NCI-H2171 treated with DMSO at 0.1 percent for 48 hours (cell line): ENCODE data around the gene ATAD3C.
"Not testable (repeated sequence)": the region's sequence is repeated elsewhere in the genome, so short reads cannot be mapped to it uniquely, and the experiment has no call there.

Experiments used
- DNase-seq: peaks from one replicate; lab custom pipeline; 2025; lab: John Stamatoyannopoulos, UW

ATAD3C gene

GRCh38 chr1:1472053-1472876 is 22.8 kb downstream of the ATAD3C start:
- not testable (repeated sequence) for DNase-seq

- DNase-seq, result not testable (repeated sequence)
Measured at GRCh38 chr1:1476011-1476410, 26.5 kb downstream of the ATAD3C start.

GRCh38 chr1:1477206-1477605 is 27.7 kb downstream of the ATAD3C start:
- DNase-seq, result no peak

DNA sequence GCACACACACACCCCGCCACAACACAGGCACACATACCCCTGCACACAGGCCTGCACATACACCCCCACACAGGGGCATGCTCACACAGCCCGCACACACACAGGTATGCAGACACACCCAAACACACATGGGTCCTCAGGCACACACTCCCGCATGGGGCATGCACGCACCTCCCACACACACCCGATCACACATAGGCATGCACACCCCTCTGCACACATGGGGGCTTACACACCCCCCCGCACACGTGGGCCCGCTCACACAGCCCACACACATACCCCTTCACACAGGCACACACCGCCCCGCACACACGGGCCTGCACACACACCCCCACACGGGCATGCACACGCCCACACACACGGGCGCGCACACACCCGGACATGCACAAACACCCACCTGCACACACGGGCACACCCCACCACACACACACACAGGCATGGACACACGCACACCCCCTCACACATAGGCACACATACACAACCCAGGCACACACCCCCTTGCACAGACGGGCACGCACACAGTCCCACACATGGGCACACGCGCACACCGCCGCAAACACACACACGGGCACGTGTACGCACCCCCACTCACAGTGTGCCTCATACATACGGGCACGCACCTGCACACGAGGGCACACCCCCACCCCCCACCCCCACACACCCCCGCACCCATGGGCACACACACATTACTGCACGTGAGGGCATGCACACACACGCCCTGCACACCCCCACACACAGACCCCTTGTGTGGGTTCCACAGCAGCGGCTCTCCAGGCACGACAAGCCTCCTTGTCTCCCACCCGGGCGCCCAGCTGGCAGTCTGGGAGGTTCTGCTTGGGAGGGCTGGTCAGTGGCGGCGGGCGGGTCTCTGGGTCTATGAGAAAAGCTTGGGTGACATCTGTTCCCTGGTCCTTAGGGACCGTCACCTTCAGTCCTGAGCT is 30.3 kb downstream of the ATAD3C start:
- DNase-seq, result no peak

DNA sequence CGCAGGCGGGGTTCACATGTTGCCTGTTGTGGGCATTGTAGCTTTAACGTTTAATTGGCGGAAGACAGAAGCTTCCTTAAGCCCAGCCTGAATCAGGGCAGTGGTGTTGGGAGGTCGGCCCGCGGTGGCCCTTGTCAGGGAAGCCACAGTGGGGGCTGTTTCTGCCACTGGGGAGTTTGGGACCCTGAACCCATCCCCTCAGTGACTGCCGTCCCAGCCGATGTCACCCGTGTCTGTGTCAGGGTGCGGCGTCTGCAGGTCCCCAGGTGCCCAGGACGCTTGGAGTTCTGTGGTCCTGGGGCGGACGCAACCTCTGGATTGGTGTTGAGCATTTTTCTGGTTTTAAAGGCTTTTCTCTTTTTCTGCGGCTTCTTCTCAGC is 31.0 kb downstream of the ATAD3C start:
- DNase-seq, result not testable (repeated sequence)

DNA sequence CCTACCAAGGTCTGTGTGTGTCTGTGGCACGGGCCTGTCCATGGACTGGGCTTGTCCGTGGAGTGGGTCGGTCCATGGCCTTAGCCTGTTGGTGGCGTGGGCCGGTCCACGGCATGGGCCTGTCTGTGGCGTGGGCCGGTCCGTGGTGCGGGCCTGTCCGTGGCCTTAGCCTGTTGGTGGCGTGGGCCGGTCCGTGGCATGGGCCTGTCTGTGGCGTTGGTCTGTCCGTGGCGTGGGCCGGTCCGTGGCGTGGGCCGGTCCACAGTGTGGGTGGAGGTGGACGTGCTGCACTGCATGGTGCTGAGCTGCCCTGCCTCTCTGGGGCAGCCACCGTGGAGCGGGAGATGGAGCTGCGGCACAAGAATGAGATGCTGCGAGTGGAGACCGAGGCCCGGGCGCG is 32.3 kb downstream of the ATAD3C start:
- DNase-seq, result not testable (repeated sequence)

- DNase-seq, result no peak
Measured at GRCh38 chr1:1482856-1483255, 33.4 kb downstream of the ATAD3C start.

DNA sequence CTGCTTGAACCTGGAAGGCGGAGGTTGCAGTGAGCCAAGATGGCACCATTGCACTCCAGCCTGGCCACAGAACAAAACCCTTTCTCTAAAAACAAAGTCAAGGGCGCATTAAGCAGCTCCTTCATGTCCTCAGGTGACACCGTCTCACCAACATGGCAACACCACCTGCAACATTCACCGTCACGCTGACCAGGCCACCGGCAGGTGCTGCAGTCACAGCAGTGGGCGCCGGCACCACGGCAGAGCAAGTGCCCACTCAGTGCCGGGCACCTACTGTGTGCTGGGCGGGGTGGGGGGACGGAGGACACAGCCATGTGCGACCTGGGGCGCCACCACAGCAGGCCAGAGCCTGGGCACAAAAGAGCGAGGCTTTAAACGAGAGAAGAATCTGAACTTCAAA is 34.2 kb downstream of the ATAD3C start:
- no peak for DNase-seq

DNA sequence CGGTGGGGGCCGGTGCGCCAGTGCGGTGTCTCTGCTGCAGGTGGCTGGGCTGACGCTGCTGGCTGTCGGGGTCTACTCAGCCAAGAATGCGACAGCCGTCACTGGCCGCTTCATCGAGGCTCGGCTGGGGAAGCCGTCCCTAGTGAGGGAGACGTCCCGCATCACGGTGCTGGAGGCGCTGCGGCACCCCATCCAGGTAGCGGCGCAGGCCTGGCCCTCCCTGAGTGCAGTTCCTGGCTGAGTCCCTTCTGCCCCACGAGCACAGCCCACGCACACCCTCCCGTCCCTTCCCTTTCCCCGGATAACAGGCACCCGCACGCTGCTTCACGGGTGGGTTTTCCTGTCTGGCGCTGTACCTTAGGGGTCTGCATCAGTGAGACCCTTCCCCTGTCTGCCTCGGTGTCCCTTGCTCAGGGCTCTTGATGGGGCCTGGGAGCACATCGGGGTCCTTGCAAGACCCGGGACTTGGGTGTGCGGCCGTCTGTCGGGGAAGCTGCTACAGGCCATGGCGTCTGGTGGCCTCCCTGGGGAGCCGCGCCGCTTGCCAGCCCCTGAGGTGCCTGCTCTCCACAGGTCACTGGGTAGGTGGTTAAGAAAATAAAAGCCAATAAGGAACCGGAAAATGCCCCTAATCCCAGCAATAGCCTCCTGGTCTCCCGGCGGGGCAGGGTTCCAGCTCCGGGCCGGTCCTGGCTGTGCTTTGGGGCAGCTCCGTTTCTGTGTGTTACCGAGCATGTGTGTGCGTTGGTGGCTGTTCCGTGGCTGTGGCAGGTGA is 35.7 kb downstream of the ATAD3C start:
- not testable (repeated sequence) for DNase-seq

DNA sequence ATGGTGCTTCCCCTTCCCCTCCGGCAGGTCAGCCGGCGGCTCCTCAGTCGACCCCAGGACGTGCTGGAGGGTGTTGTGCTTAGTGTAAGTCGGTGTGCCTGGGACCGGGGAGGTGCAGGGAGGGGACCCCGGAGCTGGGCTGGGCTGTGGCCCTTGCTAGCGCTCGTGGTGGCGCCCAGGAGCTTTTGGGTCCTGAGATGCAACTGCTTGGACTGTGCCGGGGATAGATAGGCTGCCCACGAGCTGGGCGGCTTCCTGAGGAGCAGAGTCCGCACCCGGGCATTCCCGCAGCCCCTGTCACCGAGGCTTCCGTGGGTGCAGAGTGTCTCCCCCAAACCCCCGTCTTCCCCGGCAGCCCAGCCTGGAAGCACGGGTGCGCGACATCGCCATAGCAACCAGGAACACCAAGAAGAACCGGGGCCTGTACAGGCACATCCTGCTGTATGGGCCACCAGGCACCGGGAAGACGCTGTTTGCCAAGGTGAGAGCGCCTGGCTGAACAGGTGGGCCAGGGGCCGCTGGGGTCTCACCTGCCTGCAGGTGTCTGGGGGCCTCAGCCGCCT is 36.3 kb downstream of the ATAD3C start:
- not testable (repeated sequence) for DNase-seq

GRCh38 chr1:1487701-1488100 is 38.2 kb downstream of the ATAD3C start:
- DNase-seq, result no peak

GRCh38 chr1:1489231-1489630 is 39.7 kb downstream of the ATAD3C start:
- no peak for DNase-seq

GRCh38 chr1:1489861-1490260 is 40.4 kb downstream of the ATAD3C start:
- no peak for DNase-seq

- no peak for DNase-seq
Measured at GRCh38 chr1:1490633-1491230, 41.2 kb downstream of the ATAD3C start.

- DNase-seq, result no peak
Measured at GRCh38 chr1:1491601-1492000, 42.1 kb downstream of the ATAD3C start.

DNA sequence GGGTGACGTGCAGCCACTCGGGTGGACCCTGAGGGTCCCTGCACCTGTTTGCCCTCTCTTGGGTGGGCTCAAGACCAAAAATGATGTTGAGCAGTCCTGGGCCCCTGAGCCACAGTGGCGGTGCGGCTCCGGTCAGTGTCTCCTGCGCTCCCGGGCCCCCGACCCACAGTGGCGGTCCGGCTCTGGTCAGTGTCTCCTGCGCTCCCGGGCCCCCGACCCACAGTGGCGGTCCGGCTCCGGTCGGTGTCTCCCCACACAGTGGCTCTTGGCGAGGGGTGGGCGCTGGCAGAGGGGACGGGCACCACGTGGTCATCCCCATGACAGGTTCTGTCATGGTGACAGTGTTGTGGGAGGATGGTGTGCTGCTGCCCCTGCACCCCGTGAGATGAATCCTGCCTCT is 44.8 kb downstream of the ATAD3C start:
- not testable (repeated sequence) for DNase-seq

- not testable (repeated sequence) for DNase-seq
Measured at GRCh38 chr1:1495461-1495975, 46.0 kb downstream of the ATAD3C start.

- peak; percentile 85 for DNase-seq
Measured at GRCh38 chr1:1504777-1505365, 55.4 kb downstream of the ATAD3C start.

DNA sequence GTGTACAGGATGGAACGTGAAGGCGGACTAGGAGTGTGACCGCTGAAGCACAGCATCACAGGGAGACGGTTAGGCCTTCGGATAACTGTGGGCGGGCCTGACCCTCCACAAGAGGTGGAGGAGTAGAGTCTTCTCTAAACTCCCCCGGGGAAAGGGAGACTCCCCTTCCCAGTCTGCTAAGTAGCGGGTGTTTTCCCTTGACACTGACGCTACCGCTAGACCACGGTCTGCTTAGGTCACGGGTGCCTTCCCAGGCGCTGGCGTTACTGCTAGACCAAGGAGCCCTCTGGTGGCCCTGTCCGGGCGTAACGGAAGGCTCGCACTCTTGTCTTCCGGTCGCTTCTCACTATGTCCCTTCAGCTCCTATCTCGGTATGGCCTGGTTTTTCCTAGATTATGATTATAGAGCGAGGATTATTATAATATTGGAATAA is 55.9 kb downstream of the ATAD3C start:
- DNase-seq, result peak; percentile 58

GRCh38 chr1:1505801-1506200 is 56.3 kb downstream of the ATAD3C start:
- DNase-seq, result not testable (repeated sequence)

DNA sequence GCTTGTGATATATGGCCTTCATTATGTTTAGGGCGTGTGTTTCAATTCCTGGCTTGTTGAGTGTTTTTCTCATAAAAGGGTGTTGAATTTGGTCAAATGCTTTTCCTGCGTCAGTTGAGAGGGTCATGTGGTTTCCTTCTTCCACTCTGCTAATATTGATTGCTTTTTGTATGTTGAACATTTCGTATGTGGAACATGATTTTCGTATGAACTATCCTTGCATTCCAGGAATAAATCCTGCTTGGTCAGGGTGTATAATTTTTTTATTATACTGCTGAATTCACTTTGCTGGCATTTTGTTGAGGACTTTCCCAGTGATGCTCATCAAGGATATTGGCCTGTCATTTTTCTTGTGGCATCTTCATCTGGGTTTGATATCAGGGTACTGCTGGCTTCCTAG is 57.8 kb downstream of the ATAD3C start:
- DNase-seq, result no peak
